ENCODE data around the gene ME1.

ME1 gene

DNA sequence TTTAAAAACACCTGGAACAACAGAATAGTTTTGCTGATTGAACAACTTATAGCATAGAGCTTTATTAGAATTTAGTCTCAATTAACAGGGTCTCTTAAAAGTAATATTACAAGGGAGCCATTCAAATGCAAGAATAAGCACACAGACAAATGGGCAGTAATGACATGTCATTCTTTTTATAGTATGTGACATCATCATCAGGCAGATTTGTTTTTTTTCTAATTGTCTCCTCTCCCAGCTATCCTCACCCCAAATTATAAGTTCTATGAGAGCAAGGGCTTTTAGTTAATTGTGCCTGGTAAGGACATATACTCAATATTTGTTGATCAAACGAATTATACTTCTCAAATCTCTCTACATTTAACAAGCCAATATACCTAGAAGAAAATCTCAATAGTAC lies 248.7 kb downstream of the ME1 start:
- Histone ChIP-seq H3K4ac (ENCODE audit: low read depth, low read length) (no peak overlapping the region), H3K18ac (ENCODE audit: low read length) (no peak overlapping the region), H3K4me1 (ENCODE audit: control insufficient read depth, low read depth, low read length) (no peaks in the 10 kb centered on the region), H4K8ac (ENCODE audit: low read depth, low read length) (no peak overlapping the region), H3K4me3 (ENCODE audit: low read length) (no peak overlapping the region), H3K56ac (ENCODE audit: low read length) (no peak overlapping the region), H4K5ac (ENCODE audit: low read length) (no peak overlapping the region), H3K4me2 (ENCODE audit: low read length) (no peak overlapping the region), H3K36me3 (ENCODE audit: control insufficient read depth, insufficient read depth, low read length) (peaks cover 8% of the 10 kb centered on the region), H3K79me1 (ENCODE audit: low read length) (peaks cover 6% of the 10 kb centered on the region), H3K79me2 (ENCODE audit: control insufficient read depth, insufficient read depth, low read length) (peaks cover 2% of the 10 kb centered on the region), H2BK15ac (replicated peaks; ENCODE audit: low read depth) (no peak overlapping the region), H3K23ac (ENCODE audit: low read length) (no peak overlapping the region), H3K27ac (ENCODE audit: low read depth, low read length) (no peak overlapping the region), H2BK5ac (ENCODE audit: low read length) (no peak overlapping the region), H2BK120ac (ENCODE audit: low read depth, low read length) (no peak overlapping the region), H3K9ac (ENCODE audit: low read length) (no peak overlapping the region), H3K27me3 (ENCODE audit: insufficient read depth, low read length, poor library complexity) (no peaks in the 10 kb centered on the region), H2AK5ac (ENCODE audit: low read length) (no peak overlapping the region)
- no peak for DNase-seq
- WGBS (ENCODE audit: extremely low coverage, insufficient coverage, low lambda C conversion rate), result no CpG with 5 or more reads among the region's 1 CpG

DNA sequence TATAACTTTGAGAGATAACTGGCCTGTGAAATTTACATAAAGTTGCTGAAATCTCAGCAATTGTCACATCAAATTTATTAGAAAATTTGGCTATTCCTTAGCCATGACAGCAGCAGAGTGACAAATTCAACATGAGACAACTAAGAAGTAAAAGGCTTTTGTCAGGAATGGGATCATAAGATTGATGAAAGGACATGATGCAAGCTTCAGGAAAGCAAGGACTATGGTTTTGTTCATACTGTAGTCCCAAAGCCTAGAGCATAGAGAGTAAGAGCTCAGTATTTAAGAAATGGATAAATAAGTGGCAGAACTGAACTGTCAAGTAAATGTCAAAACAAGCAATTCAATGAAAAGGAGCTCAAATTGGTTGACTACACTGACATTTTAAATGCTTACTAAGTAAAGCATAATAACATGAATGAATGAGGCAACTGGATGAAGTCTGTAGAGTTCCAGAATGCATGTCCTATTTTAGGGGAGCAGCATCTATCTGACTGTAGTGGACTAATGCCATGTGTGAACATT lies 250.4 kb downstream of the ME1 start:
- Histone ChIP-seq H3K4me3 (ENCODE audit: low read length) (no peak overlapping the region), H2AK5ac (ENCODE audit: low read length) (no peak overlapping the region), H3K27me3 (ENCODE audit: insufficient read depth, low read length, poor library complexity) (no peaks in the 10 kb centered on the region), H4K8ac (ENCODE audit: low read depth, low read length) (no peak overlapping the region), H3K36me3 (ENCODE audit: control insufficient read depth, insufficient read depth, low read length) (peaks cover 8% of the 10 kb centered on the region), H3K56ac (ENCODE audit: low read length) (no peak overlapping the region), H3K18ac (ENCODE audit: low read length) (no peak overlapping the region), H4K5ac (ENCODE audit: low read length) (no peak overlapping the region), H2BK5ac (ENCODE audit: low read length) (no peak overlapping the region), H2BK120ac (ENCODE audit: low read depth, low read length) (no peak overlapping the region), H3K4me1 (ENCODE audit: control insufficient read depth, low read depth, low read length) (no peaks in the 10 kb centered on the region), H3K79me1 (ENCODE audit: low read length) (peaks cover 3% of the 10 kb centered on the region), H3K27ac (ENCODE audit: low read depth, low read length) (no peak overlapping the region), H3K9ac (ENCODE audit: low read length) (no peak overlapping the region), H2BK15ac (replicated peaks; ENCODE audit: low read depth) (no peak overlapping the region), H3K23ac (ENCODE audit: low read length) (no peak overlapping the region), H3K4me2 (ENCODE audit: low read length) (no peak overlapping the region), H3K4ac (ENCODE audit: low read depth, low read length) (no peak overlapping the region), H3K79me2 (ENCODE audit: control insufficient read depth, insufficient read depth, low read length) (no peaks in the 10 kb centered on the region)
- DNase-seq, result no peak

DNA sequence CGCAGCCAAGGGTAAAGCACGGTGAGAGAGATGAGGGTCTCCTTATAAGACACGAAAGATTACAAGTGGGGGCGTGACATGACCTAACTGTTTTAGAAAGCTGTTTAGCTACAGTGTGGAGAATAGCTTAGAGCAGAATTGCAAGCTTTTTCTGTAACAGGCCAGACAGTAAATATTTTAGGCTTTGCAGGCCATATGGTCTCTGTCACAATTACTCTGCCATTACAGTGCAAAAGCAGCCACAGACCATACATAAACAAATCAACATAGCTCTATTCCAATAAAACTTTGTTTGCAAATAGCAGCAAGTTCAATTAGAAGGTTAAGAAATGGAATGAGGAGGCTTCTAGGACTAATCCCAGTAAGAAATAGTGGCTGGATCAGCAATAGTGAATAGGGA lies 254.6 kb downstream of the ME1 start:
- Histone ChIP-seq H3K27ac (ENCODE audit: low read depth, low read length) (no peak overlapping the region), H4K8ac (ENCODE audit: low read depth, low read length) (no peak overlapping the region), H3K23ac (ENCODE audit: low read length) (no peak overlapping the region), H3K79me2 (ENCODE audit: control insufficient read depth, insufficient read depth, low read length) (no peaks in the 10 kb centered on the region), H2BK5ac (ENCODE audit: low read length) (no peak overlapping the region), H3K4ac (ENCODE audit: low read depth, low read length) (no peak overlapping the region), H3K36me3 (ENCODE audit: control insufficient read depth, insufficient read depth, low read length) (peaks cover 6% of the 10 kb centered on the region), H3K4me3 (ENCODE audit: low read length) (no peak overlapping the region), H2BK120ac (ENCODE audit: low read depth, low read length) (no peak overlapping the region), H3K27me3 (ENCODE audit: insufficient read depth, low read length, poor library complexity) (no peaks in the 10 kb centered on the region), H3K4me1 (ENCODE audit: control insufficient read depth, low read depth, low read length) (no peaks in the 10 kb centered on the region), H3K79me1 (ENCODE audit: low read length) (no peaks in the 10 kb centered on the region), H4K5ac (ENCODE audit: low read length) (no peak overlapping the region), H3K9ac (ENCODE audit: low read length) (no peak overlapping the region), H3K18ac (ENCODE audit: low read length) (no peak overlapping the region), H2BK15ac (replicated peaks; ENCODE audit: low read depth) (no peak overlapping the region), H3K4me2 (ENCODE audit: low read length) (no peak overlapping the region), H3K56ac (ENCODE audit: low read length) (no peak overlapping the region), H2AK5ac (ENCODE audit: low read length) (no peak overlapping the region)
- no CpG with 5 or more reads among the region's 4 CpGs for WGBS (ENCODE audit: extremely low coverage, insufficient coverage, low lambda C conversion rate)
- DNase-seq, result no peak

DNA sequence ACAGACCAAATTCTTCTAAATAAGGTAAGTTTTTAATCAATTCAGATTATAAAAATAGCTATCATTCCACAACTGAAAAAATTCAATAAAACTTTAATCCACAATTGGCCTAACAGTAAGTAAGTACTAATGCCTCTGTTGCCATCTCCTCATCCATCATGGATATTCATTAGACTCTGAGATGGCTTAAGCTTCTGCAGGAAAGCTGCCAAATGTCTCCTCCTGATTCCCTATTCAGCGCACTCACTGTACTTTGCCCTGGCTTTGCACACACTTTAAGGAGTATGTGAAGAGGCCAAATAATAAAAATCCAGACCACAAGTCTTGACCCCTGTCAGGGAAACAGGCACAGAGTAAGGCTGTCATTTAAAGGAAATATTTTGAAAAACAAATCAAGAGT lies 261.3 kb downstream of the ME1 start:
- no peak overlapping the region for H3K27ac ChIP-seq (ENCODE audit: low read depth, low read length)
- H2BK5ac ChIP-seq (ENCODE audit: low read length), result no peak overlapping the region
- no peak overlapping the region for H3K4ac ChIP-seq (ENCODE audit: low read depth, low read length)
- H3K4me1 ChIP-seq (ENCODE audit: control insufficient read depth, low read depth, low read length), result no peaks in the 10 kb centered on the region
- H4K5ac ChIP-seq (ENCODE audit: low read length), result no peak overlapping the region
- no peaks in the 10 kb centered on the region for H3K79me2 ChIP-seq (ENCODE audit: control insufficient read depth, insufficient read depth, low read length)
- no peak for DNase-seq
- no peaks in the 10 kb centered on the region for H3K27me3 ChIP-seq (ENCODE audit: insufficient read depth, low read length, poor library complexity)
- no peak overlapping the region for H2BK120ac ChIP-seq (ENCODE audit: low read depth, low read length)
- H4K8ac ChIP-seq (ENCODE audit: low read depth, low read length), result no peak overlapping the region
- H3K23ac ChIP-seq (ENCODE audit: low read length), result no peak overlapping the region
- H3K79me1 ChIP-seq (ENCODE audit: low read length), result no peaks in the 10 kb centered on the region
- WGBS (ENCODE audit: extremely low coverage, insufficient coverage, low lambda C conversion rate), result no CpG with 5 or more reads among the region's 1 CpG
- H3K9ac ChIP-seq (ENCODE audit: low read length), result no peak overlapping the region
- no peak overlapping the region for H3K56ac ChIP-seq (ENCODE audit: low read length)
- H3K4me3 ChIP-seq (ENCODE audit: low read length), result no peak overlapping the region
- H3K18ac ChIP-seq (ENCODE audit: low read length), result no peak overlapping the region
- H3K36me3 ChIP-seq (ENCODE audit: control insufficient read depth, insufficient read depth, low read length), result peaks cover 14% of the 10 kb centered on the region
- H3K4me2 ChIP-seq (ENCODE audit: low read length), result no peak overlapping the region
- H2AK5ac ChIP-seq (ENCODE audit: low read length), result no peak overlapping the region
- H2BK15ac ChIP-seq (replicated peaks; ENCODE audit: low read depth), result no peak overlapping the region

DNA sequence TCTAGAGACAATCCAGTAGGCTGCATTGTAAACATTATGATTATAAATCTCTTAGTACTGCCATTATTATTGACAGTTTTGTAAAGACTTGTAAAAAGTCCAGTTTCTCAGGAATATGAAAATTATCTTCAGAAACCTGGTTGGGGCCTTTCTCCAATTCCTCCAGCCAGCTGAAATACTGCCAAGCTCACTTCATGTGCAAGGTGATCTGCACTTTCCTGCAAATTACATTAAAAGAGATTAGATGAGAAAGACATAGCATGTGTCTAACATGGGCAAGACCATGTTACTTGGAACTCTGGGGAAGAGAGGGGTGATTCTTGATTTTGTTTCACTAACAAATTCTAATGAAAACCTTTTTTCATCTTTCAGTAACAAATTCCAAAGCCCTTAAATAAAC lies 261.7 kb downstream of the ME1 start:
- Histone ChIP-seq H3K27me3 (ENCODE audit: insufficient read depth, low read length, poor library complexity) (no peaks in the 10 kb centered on the region), H2BK120ac (ENCODE audit: low read depth, low read length) (no peak overlapping the region), H3K56ac (ENCODE audit: low read length) (no peak overlapping the region), H3K79me2 (ENCODE audit: control insufficient read depth, insufficient read depth, low read length) (no peaks in the 10 kb centered on the region), H3K4me2 (ENCODE audit: low read length) (no peak overlapping the region), H4K5ac (ENCODE audit: low read length) (no peak overlapping the region), H2AK5ac (ENCODE audit: low read length) (no peak overlapping the region), H3K79me1 (ENCODE audit: low read length) (no peaks in the 10 kb centered on the region), H3K4me3 (ENCODE audit: low read length) (no peak overlapping the region), H3K27ac (ENCODE audit: low read depth, low read length) (no peak overlapping the region), H3K4ac (ENCODE audit: low read depth, low read length) (no peak overlapping the region), H2BK15ac (replicated peaks; ENCODE audit: low read depth) (no peak overlapping the region), H4K8ac (ENCODE audit: low read depth, low read length) (no peak overlapping the region), H2BK5ac (ENCODE audit: low read length) (no peak overlapping the region), H3K18ac (ENCODE audit: low read length) (no peak overlapping the region), H3K9ac (ENCODE audit: low read length) (no peak overlapping the region), H3K23ac (ENCODE audit: low read length) (no peak overlapping the region), H3K36me3 (ENCODE audit: control insufficient read depth, insufficient read depth, low read length) (peaks cover 14% of the 10 kb centered on the region), H3K4me1 (ENCODE audit: control insufficient read depth, low read depth, low read length) (no peaks in the 10 kb centered on the region)
- DNase-seq, result no peak

DNA sequence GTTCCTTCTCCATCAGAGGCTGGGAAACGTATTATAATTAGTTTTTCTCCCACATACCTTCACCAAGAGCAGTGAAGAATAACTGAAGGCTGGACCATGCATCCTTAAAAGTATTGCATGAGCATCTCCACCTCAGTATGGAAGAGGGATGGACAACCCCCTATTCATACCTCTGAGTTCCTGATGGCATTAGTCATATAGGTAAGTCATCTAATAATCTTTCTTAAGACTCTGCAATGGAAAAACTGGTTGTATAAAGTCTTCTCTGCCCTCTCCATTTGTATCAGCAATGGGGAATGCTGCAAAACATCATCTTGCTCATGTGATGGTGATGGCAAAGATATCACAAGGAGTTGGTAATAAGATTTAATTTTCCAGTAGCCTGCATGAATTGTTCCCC lies 262.3 kb downstream of the ME1 start:
- no peak overlapping the region for H3K18ac ChIP-seq (ENCODE audit: low read length)
- H3K79me1 ChIP-seq (ENCODE audit: low read length), result no peaks in the 10 kb centered on the region
- H3K9ac ChIP-seq (ENCODE audit: low read length), result no peak overlapping the region
- H3K27ac ChIP-seq (ENCODE audit: low read depth, low read length), result no peak overlapping the region
- no peaks in the 10 kb centered on the region for H3K79me2 ChIP-seq (ENCODE audit: control insufficient read depth, insufficient read depth, low read length)
- no peak overlapping the region for H2BK15ac ChIP-seq (replicated peaks; ENCODE audit: low read depth)
- no peak overlapping the region for H4K8ac ChIP-seq (ENCODE audit: low read depth, low read length)
- H3K4me1 ChIP-seq (ENCODE audit: control insufficient read depth, low read depth, low read length), result no peaks in the 10 kb centered on the region
- H3K36me3 ChIP-seq (ENCODE audit: control insufficient read depth, insufficient read depth, low read length), result peaks cover 14% of the 10 kb centered on the region
- no peak overlapping the region for H3K23ac ChIP-seq (ENCODE audit: low read length)
- no peak overlapping the region for H3K4me3 ChIP-seq (ENCODE audit: low read length)
- no peak overlapping the region for H3K4ac ChIP-seq (ENCODE audit: low read depth, low read length)
- no peak overlapping the region for H3K56ac ChIP-seq (ENCODE audit: low read length)
- H3K4me2 ChIP-seq (ENCODE audit: low read length), result no peak overlapping the region
- H4K5ac ChIP-seq (ENCODE audit: low read length), result no peak overlapping the region
- no peak for DNase-seq
- WGBS (ENCODE audit: extremely low coverage, insufficient coverage, low lambda C conversion rate), result no CpG with 5 or more reads among the region's 1 CpG
- H2AK5ac ChIP-seq (ENCODE audit: low read length), result no peak overlapping the region
- no peaks in the 10 kb centered on the region for H3K27me3 ChIP-seq (ENCODE audit: insufficient read depth, low read length, poor library complexity)
- no peak overlapping the region for H2BK5ac ChIP-seq (ENCODE audit: low read length)
- H2BK120ac ChIP-seq (ENCODE audit: low read depth, low read length), result no peak overlapping the region

All from mesendoderm (in vitro differentiated cells).